Measurements from ENCODE around the gene CARD11.

DNA sequence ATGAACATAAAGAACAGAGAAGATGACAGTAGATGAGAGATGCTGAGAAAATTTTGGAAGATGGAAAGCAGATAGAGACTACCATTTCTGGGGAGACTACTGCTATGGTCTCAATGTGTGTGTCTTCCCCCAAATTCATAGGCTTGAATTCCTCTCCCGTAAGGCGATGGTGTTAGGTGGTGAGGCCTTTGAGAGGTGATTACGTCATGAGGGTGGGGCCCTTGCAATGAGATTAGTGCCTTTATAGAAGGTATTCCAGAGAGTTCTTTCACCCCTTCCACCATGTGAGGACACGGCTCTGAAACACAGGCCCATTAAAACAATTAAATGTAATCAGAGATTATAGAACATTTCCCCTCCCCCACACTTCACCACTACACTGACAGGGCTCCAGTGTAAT lies 23.9 kb downstream of the CARD11 start:
- TF ChIP-seq, protein P1, sequence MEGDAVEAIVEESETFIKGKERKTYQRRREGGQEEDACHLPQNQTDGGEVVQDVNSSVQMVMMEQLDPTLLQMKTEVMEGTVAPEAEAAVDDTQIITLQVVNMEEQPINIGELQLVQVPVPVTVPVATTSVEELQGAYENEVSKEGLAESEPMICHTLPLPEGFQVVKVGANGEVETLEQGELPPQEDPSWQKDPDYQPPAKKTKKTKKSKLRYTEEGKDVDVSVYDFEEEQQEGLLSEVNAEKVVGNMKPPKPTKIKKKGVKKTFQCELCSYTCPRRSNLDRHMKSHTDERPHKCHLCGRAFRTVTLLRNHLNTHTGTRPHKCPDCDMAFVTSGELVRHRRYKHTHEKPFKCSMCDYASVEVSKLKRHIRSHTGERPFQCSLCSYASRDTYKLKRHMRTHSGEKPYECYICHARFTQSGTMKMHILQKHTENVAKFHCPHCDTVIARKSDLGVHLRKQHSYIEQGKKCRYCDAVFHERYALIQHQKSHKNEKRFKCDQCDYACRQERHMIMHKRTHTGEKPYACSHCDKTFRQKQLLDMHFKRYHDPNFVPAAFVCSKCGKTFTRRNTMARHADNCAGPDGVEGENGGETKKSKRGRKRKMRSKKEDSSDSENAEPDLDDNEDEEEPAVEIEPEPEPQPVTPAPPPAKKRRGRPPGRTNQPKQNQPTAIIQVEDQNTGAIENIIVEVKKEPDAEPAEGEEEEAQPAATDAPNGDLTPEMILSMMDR (IDR thresholded peaks at IDR 0.05) = no peak
- TF ChIP-seq EZH2 (IDR thresholded peaks at IDR 0.05; ENCODE audit: borderline replicate concordance, insufficient read depth, low read depth, low read length, poor library complexity, severe bottlenecking) = no peak
